ENCODE results near the gene SH3GLB2.

The SH3GLB2 gene

DNA sequence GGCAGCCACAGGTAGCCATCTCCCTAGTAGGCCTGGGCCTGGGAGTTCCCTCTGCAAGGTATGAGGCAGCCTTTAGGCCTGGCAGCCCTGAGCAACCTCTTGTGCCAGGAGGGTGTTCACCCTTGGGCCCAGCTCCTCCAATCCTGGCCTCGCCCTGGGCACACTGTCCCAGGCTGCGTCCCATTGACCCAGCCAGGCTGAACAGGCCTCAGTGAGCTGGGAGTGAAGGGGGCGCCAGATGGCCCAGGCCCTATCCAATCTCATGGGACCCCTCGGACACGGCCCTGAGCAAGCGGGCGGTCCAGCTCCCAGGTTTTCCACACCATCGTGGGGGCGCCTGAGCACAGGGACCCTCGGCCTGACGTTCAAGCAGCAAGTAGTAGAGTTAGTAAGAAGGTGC lies 14.5 kb downstream of the SH3GLB2 start:
- Histone ChIP-seq H3K27me3 (ENCODE audit: control insufficient read depth, low read length) (no peaks in the 10 kb centered on the region), H3K79me2 (ENCODE audit: control insufficient read depth, low read length) (no peaks in the 10 kb centered on the region), H3K9me3 (ENCODE audit: control insufficient read depth, insufficient read depth, low read length) (no peaks in the 10 kb centered on the region), H3K4me3 (ENCODE audit: low read length) (no peak overlapping the region), H3K27ac (ENCODE audit: low read depth, low read length) (no peak overlapping the region), H3K4me2 (ENCODE audit: low read length) (no peak overlapping the region), H4K20me1 (ENCODE audit: control insufficient read depth, insufficient read depth, low read depth, low read length) (no peaks in the 10 kb centered on the region), H3K9me2 (replicated peaks; ENCODE audit: control insufficient read depth, low read length) (no peaks in the 10 kb centered on the region), H3K36me3 (ENCODE audit: control insufficient read depth, low read length) (peaks cover 48% of the 10 kb centered on the region), H3F3A (ENCODE audit: control insufficient read depth, insufficient read depth) (peaks cover 4% of the 10 kb centered on the region; the same call in 1 of the 2 replicates), H3K4me1 (ENCODE audit: control insufficient read depth, low read length) (no peaks in the 10 kb centered on the region)
- no peak for TF ChIP-seq EZH2phosphoT487 (IDR thresholded peaks at IDR 0.05; ENCODE audit: borderline replicate concordance, low read length)
- no peak for TF ChIP-seq CTCF (IDR thresholded peaks at IDR 0.05; ENCODE audit: low read depth, low read length, poor library complexity, severe bottlenecking)

DNA sequence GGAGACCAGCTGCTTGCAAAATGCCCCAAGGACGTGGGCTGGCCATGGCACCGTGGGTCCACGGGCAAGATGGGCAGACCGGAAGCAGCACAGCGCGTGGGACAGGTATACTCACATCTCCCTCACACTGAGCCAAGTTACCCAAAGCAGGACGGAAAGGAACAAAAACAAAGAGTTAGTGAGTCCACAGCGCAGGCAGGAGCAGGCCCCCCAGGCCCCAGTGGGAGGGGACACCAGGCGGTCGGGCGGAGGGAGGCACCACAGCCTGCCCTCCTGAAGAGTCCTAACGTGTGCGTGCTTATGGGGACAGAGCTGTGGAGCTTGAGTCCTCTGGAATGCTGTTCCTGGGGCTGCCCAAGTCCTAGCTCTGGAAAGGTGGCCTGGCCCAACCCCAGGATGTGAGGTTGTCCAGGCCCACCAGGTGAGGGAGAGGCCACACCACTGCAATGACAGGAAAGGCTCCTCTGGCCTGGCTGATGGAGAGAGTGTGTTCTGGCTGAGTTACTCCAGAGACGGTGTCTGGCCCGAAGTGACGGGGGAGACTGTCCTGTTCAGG lies 15.2 kb downstream of the SH3GLB2 start:
- H3F3A ChIP-seq (ENCODE audit: control insufficient read depth, insufficient read depth) = peaks cover 4% of the 10 kb centered on the region; the same call in 1 of the 2 replicates
- no peaks in the 10 kb centered on the region for H3K27me3 ChIP-seq (ENCODE audit: control insufficient read depth, low read length)
- H3K9me3 ChIP-seq (ENCODE audit: control insufficient read depth, insufficient read depth, low read length) = no peaks in the 10 kb centered on the region
- no peak overlapping the region for H3K27ac ChIP-seq (ENCODE audit: low read depth, low read length)
- H3K9me2 ChIP-seq (replicated peaks; ENCODE audit: control insufficient read depth, low read length) = no peaks in the 10 kb centered on the region
- TF ChIP-seq EZH2phosphoT487 (IDR thresholded peaks at IDR 0.05; ENCODE audit: borderline replicate concordance, low read length) = no peak
- TF ChIP-seq CTCF (IDR thresholded peaks at IDR 0.05; ENCODE audit: low read depth, low read length, poor library complexity, severe bottlenecking) = no peak
- peaks cover 55% of the 10 kb centered on the region for H3K36me3 ChIP-seq (ENCODE audit: control insufficient read depth, low read length)
- no peaks in the 10 kb centered on the region for H3K79me2 ChIP-seq (ENCODE audit: control insufficient read depth, low read length)
- no peak overlapping the region for H3K4me3 ChIP-seq (ENCODE audit: low read length)
- no peaks in the 10 kb centered on the region for H3K4me1 ChIP-seq (ENCODE audit: control insufficient read depth, low read length)
- no peaks in the 10 kb centered on the region for H4K20me1 ChIP-seq (ENCODE audit: control insufficient read depth, insufficient read depth, low read depth, low read length)
- no peak overlapping the region for H3K4me2 ChIP-seq (ENCODE audit: low read length)

DNA sequence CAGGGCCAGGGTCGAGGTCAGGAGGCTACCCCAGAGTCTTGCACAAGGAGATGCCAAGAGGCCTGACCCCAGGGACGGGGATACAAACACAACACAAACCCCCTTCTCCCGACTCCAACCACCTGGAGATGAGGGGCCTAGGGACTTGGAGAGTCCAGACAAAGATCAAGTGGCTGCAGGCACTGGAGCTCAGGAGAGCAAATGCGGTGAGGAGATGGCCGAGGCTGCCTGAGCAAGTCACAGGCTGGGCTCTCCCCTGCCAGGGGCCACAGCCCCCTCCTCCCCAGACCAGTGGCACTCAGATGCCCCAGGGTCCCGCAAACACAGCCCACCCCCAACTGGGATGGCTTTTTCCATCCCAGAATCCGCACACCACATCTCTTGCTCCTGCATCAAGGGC lies 15.8 kb downstream of the SH3GLB2 start:
- no peak overlapping the region for H3K4me3 ChIP-seq (ENCODE audit: low read length)
- TF ChIP-seq EZH2phosphoT487 (IDR thresholded peaks at IDR 0.05; ENCODE audit: borderline replicate concordance, low read length) (no peak), CTCF (IDR thresholded peaks at IDR 0.05; ENCODE audit: low read depth, low read length, poor library complexity, severe bottlenecking) (no peak)
- H3K27me3 ChIP-seq (ENCODE audit: control insufficient read depth, low read length) = no peaks in the 10 kb centered on the region
- no peaks in the 10 kb centered on the region for H3K79me2 ChIP-seq (ENCODE audit: control insufficient read depth, low read length)
- no peaks in the 10 kb centered on the region for H3K9me2 ChIP-seq (replicated peaks; ENCODE audit: control insufficient read depth, low read length)
- no peak overlapping the region for H3K4me2 ChIP-seq (ENCODE audit: low read length)
- no peaks in the 10 kb centered on the region for H4K20me1 ChIP-seq (ENCODE audit: control insufficient read depth, insufficient read depth, low read depth, low read length)
- no peaks in the 10 kb centered on the region for H3K4me1 ChIP-seq (ENCODE audit: control insufficient read depth, low read length)
- peaks cover 4% of the 10 kb centered on the region; the same call in 1 of the 2 replicates for H3F3A ChIP-seq (ENCODE audit: control insufficient read depth, insufficient read depth)
- H3K9me3 ChIP-seq (ENCODE audit: control insufficient read depth, insufficient read depth, low read length) = no peaks in the 10 kb centered on the region
- peaks cover 61% of the 10 kb centered on the region for H3K36me3 ChIP-seq (ENCODE audit: control insufficient read depth, low read length)
- H3K27ac ChIP-seq (ENCODE audit: low read depth, low read length) = no peak overlapping the region

Data from DOHH2 (cell line).